ENCODE measurements around the gene ITPK1.

DNA sequence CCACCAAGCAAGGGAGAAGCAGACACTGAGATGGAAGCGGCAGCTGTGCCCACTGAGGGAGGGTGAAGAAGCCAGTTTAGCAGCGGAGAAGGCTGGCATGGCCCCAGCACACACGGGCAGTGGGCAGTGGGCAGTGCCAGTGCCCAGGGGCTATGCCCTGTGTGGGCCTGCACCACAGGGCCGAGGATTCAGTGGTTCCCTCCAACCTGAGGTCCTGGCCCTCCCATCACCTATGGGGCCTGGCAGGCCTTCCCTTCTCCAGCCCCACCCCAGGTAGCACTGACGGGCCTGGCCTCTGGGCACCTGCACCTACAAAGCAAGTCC, 81.1 kb downstream of the ITPK1 start:
- no peak for TF ChIP-seq PAX5 (IDR thresholded peaks at IDR 0.05; ENCODE audit: insufficient read depth, low read length, severe bottlenecking)
- TF ChIP-seq TAF1 (IDR thresholded peaks at IDR 0.05; ENCODE audit: low read depth, low read length), result no peak
- TF ChIP-seq POU2F2 (IDR thresholded peaks at IDR 0.05; ENCODE audit: low read depth, low read length), result no peak
- TF ChIP-seq POLR2A (IDR thresholded peaks at IDR 0.05; ENCODE audit: low read depth, low read length), result no peak
- TF ChIP-seq POLR2AphosphoS5 (IDR thresholded peaks at IDR 0.05; ENCODE audit: low read depth, low read length), result no peak
